GM21447 (cell line): ENCODE measurements around the gene ARF5.

Experiments used
- ATAC-seq: cut with Tn5 transposase; IDR thresholded peaks from one replicate; pipeline ENCODE4 v1.9.1; 2021; ENCODE audit not compliant: unreplicated experiment

The ARF5 gene

DNA sequence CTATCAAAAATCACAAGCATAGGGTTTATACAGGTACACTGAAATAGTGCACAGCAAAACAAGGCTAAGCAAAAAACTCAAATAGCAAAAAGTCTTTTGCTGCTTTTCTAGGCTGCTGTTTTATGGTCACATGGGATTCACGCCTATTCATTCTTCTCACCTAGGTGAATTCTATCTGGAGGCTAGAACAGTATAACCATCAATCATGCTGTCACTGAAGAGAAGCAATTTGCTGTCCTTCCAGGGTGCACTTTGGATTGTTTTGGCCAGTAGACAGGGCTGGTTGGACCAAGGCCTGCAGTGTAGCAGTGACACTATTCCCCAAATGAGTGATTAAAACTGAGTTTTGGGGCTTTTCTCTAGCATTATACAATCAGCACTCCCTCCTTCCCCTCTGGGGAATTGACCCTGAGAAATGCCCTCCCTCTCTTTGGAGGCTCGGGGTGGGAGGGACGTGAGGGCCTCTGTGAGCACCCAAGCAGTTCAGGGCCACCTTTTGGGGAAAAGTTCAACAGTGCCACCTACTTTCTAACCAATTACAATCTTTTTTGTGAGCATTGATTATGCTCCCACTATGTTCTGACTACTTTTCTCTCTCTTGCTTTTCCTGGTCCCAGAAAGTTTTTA is 47.6 kb downstream of the ARF5 start:
- ATAC-seq = peak; percentile 57

DNA sequence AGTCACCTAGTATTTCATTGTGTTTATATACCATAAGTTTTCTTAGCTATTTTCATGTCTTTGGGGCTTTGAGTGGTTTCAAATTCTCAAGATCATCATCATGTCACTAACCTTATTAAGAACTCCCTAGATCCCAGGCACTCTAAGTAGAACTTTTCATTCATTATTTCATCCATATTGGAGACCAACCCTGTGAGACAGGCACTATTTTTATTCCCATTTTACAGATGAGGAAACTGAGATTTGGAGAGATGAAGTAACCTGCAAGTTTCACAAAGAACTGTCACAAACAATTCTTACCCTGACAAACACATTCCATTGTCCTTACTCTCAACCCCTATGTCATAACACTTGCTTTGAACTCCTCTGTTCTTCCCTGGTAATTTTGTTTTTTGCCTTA is 50.0 kb downstream of the ARF5 start:
- no peak for ATAC-seq
